Hepatocyte (in vitro differentiated cells): ENCODE data around the gene TMCC1.

Experiments used
- EZH2 ChIP-seq: fragments of 200-600 bp; sonication (generic); IDR thresholded peaks from 2 replicates; pipeline ENCODE4 v1.6.1; 2016; ENCODE audit warnings: antibody characterized with exemption, mild to moderate bottlenecking, borderline replicate concordance
- EZH2phosphoT487 ChIP-seq: fragments of 200-600 bp; sonication (generic); IDR thresholded peaks from one replicate; pipeline ENCODE4 v1.6.1; 2018; ENCODE audit warnings: antibody characterized with exemption, mild to moderate bottlenecking, low read depth, moderate library complexity; ENCODE audit not compliant: unreplicated experiment, severe bottlenecking
- TF ChIP-seq, protein P1 (sequence below): fragments of 200-600 bp; sonication (generic); IDR thresholded peaks from 2 replicates; pipeline ENCODE4 v1.5.1; 2016; ENCODE audit warnings: antibody characterized with exemption, mild to moderate bottlenecking; ENCODE audit not compliant: poor library complexity

DNA sequence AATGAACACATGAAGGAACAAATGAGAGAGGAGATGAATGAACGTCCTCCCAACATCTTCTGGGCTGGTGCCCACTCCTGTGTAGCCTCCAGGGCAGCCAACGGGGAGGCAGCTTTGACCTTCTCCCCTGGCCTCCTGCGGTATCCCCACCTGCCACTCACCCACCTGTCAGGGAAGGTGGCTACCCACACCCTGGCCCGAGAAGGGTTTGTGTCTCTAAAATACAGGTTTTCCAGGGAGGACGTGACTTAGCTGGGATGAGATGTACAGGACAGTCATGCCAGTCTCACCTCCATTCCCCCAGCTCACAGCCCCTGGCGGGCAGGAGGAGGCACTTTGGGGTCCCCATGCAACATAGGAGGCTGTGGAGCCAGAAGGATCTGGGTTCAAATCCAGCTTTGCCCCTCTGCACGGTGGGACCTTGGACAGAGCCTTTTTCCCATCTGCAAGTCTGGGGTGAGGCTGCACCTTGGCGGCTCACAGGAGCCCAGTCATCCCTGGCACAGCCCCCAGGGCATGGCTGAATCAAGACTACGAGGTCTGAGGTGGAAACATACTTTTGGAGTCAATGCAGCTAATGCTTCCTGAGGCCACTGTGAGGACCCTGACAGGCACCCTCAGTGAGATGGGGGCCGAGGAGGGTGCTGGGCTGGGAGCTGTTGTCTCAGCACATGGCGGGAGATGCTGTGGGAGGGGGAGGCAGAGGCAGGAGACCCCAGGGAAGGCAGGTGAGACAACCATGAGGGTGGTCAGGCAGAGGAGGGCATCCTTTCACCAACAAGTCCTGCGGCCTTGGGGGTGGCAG, 275.9 kb downstream of the TMCC1 start:
- no peak for TF ChIP-seq EZH2
- TF ChIP-seq, protein P1, sequence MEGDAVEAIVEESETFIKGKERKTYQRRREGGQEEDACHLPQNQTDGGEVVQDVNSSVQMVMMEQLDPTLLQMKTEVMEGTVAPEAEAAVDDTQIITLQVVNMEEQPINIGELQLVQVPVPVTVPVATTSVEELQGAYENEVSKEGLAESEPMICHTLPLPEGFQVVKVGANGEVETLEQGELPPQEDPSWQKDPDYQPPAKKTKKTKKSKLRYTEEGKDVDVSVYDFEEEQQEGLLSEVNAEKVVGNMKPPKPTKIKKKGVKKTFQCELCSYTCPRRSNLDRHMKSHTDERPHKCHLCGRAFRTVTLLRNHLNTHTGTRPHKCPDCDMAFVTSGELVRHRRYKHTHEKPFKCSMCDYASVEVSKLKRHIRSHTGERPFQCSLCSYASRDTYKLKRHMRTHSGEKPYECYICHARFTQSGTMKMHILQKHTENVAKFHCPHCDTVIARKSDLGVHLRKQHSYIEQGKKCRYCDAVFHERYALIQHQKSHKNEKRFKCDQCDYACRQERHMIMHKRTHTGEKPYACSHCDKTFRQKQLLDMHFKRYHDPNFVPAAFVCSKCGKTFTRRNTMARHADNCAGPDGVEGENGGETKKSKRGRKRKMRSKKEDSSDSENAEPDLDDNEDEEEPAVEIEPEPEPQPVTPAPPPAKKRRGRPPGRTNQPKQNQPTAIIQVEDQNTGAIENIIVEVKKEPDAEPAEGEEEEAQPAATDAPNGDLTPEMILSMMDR, result no peak
- no peak for TF ChIP-seq EZH2phosphoT487
